ENCODE results near the gene CHIT1. TPM values are rescaled to one million over a fixed set of nuclear protein-coding genes. Genes with fewer than 3 reads are reported as not detected.

CHIT1 gene
- total and polyA plus RNA-seq, 2 experiments from 2014 or later, result 0.07 to 0.47 TPM

GRCh38 chr1:203172184-203173010 lies 57.1 kb downstream of the CHIT1 start:
- H3K27me3 Mint-ChIP-seq (ENCODE audit: insufficient read depth, low read depth, poor library complexity), result peaks cover 13% of the 10 kb centered on the region
- TF ChIP-seq CREB1 (CRISPR knock-in tag; IDR thresholded peaks at IDR 0.05; ENCODE audit: low read depth) (peak; percentile 18; the same call in 1 of the 2 replicates), EZH2 (IDR thresholded peaks at IDR 0.05; ENCODE audit: low read depth, unreplicated experiment) (no peak), CTCF (conservative IDR thresholded peaks at IDR 0.05; ENCODE audit: low read depth in 2 of 2) (peak; percentile 72 to 98)
- H3K4me1 Mint-ChIP-seq, result peaks cover 3% of the 10 kb centered on the region; the same call in 1 of the 3 replicates
- H3K27ac ChIP-seq (ENCODE audit: low read depth), result no peak overlapping the region
- no peaks in the 10 kb centered on the region for H4K20me1 ChIP-seq (replicated peaks; ENCODE audit: insufficient read depth)
- no peaks in the 10 kb centered on the region for H3K36me3 Mint-ChIP-seq (ENCODE audit: low read depth)
- H3K79me2 ChIP-seq (replicated peaks; ENCODE audit: insufficient read depth), result no peaks in the 10 kb centered on the region
- no peaks in the 10 kb centered on the region for H3K27me3 ChIP-seq (ENCODE audit: insufficient read depth)
- no peak overlapping the region for H3K4me2 ChIP-seq
- H3K4me3 Mint-ChIP-seq, result no peak overlapping the region
- no peaks in the 10 kb centered on the region for H3K36me3 ChIP-seq (ENCODE audit: insufficient read depth)
- no peaks in the 10 kb centered on the region for H3K9me3 Mint-ChIP-seq
- DNase-seq (ENCODE audit: low spot score), result peak; percentile 85
- H3K4me3 ChIP-seq, result no peak overlapping the region
- no peaks in the 10 kb centered on the region for H3K9me2 ChIP-seq (ENCODE audit: insufficient read depth)
- ATAC-seq, result peak; percentile 93
- no peaks in the 10 kb centered on the region for H3F3A ChIP-seq (replicated peaks; ENCODE audit: low read depth)
- H3K27ac Mint-ChIP-seq, result no peak overlapping the region
- H2AFZ ChIP-seq, result no peak overlapping the region
- no peaks in the 10 kb centered on the region; the same call in 1 of the 2 replicates for H3K4me1 ChIP-seq (ENCODE audit: insufficient read depth)

- Histone ChIP-seq H3K4me1 (ENCODE audit: insufficient read depth) (no peaks in the 10 kb centered on the region; the same call in 1 of the 2 replicates), H3K27ac (ENCODE audit: low read depth) (no peak overlapping the region), H4K20me1 (replicated peaks; ENCODE audit: insufficient read depth) (no peaks in the 10 kb centered on the region), H3K4me3 (no peak overlapping the region), H2AFZ (no peak overlapping the region), H3F3A (replicated peaks; ENCODE audit: low read depth) (no peaks in the 10 kb centered on the region), H3K27me3 (ENCODE audit: insufficient read depth) (no peaks in the 10 kb centered on the region), H3K36me3 (ENCODE audit: insufficient read depth) (no peaks in the 10 kb centered on the region), H3K4me2 (no peak overlapping the region), H3K9me2 (ENCODE audit: insufficient read depth) (no peaks in the 10 kb centered on the region), H3K79me2 (replicated peaks; ENCODE audit: insufficient read depth) (no peaks in the 10 kb centered on the region)
- no peak overlapping the region for H3K27ac Mint-ChIP-seq
- no peaks in the 10 kb centered on the region for H3K9me3 Mint-ChIP-seq
- H3K27me3 Mint-ChIP-seq (ENCODE audit: insufficient read depth, low read depth, poor library complexity), result peaks cover 13% of the 10 kb centered on the region
- ATAC-seq, result no peak
- no peak overlapping the region for H3K4me3 Mint-ChIP-seq
- no peak for DNase-seq (ENCODE audit: low spot score)
- H3K4me1 Mint-ChIP-seq, result peaks cover 2% of the 10 kb centered on the region; the same call in 1 of the 3 replicates
- no peaks in the 10 kb centered on the region for H3K36me3 Mint-ChIP-seq (ENCODE audit: low read depth)
- TF ChIP-seq CREB1 (CRISPR knock-in tag; IDR thresholded peaks at IDR 0.05; ENCODE audit: low read depth), result no peak
- TF ChIP-seq CTCF (conservative IDR thresholded peaks at IDR 0.05; ENCODE audit: low read depth in 2 of 2), result no peak
- no peak for TF ChIP-seq NANOG (IDR thresholded peaks at IDR 0.05; ENCODE audit: borderline replicate concordance)
- TF ChIP-seq EZH2 (IDR thresholded peaks at IDR 0.05; ENCODE audit: low read depth, unreplicated experiment), result no peak
- TF ChIP-seq ZNF331 (CRISPR knock-in tag; IDR thresholded peaks at IDR 0.05; ENCODE audit: low read depth), result no peak
- no peak for TF ChIP-seq ZNF462 (CRISPR knock-in tag; IDR thresholded peaks at IDR 0.05)
Measured at GRCh38 chr1:203171341-203172183, 57.9 kb downstream of the CHIT1 start.
